Neural progenitor cell (in vitro differentiated cells): ENCODE measurements around the gene SLC38A9.

Experiments used
- EZH2 ChIP-seq: fragments of 200-600 bp; sonication (generic); IDR thresholded peaks from 2 replicates; pipeline ENCODE4 v1.6.1; 2017; ENCODE audit warnings: antibody characterized with exemption, mild to moderate bottlenecking, moderate library complexity
- EZH2phosphoT487 ChIP-seq: fragments of 200-600 bp; sonication (generic); IDR thresholded peaks from 2 replicates; pipeline ENCODE4 v1.6.1; 2017; ENCODE audit warnings: antibody characterized with exemption
- TF ChIP-seq, protein P1 (sequence below): fragments of 200-600 bp; sonication (generic); IDR thresholded peaks from 2 replicates; pipeline ENCODE4 v1.5.1; 2017; ENCODE audit warnings: antibody characterized with exemption, mild to moderate bottlenecking

GRCh38 chr5:55758231-55758630 is 46.1 kb upstream of the SLC38A9 start:
- TF ChIP-seq, protein P1, sequence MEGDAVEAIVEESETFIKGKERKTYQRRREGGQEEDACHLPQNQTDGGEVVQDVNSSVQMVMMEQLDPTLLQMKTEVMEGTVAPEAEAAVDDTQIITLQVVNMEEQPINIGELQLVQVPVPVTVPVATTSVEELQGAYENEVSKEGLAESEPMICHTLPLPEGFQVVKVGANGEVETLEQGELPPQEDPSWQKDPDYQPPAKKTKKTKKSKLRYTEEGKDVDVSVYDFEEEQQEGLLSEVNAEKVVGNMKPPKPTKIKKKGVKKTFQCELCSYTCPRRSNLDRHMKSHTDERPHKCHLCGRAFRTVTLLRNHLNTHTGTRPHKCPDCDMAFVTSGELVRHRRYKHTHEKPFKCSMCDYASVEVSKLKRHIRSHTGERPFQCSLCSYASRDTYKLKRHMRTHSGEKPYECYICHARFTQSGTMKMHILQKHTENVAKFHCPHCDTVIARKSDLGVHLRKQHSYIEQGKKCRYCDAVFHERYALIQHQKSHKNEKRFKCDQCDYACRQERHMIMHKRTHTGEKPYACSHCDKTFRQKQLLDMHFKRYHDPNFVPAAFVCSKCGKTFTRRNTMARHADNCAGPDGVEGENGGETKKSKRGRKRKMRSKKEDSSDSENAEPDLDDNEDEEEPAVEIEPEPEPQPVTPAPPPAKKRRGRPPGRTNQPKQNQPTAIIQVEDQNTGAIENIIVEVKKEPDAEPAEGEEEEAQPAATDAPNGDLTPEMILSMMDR: no peak
- TF ChIP-seq EZH2phosphoT487: no peak
- TF ChIP-seq EZH2: no peak
